HepG2 (cell line): Measurements from ENCODE around the gene CADPS. TPM values are rescaled to one million over a fixed set of nuclear protein-coding genes. Genes with fewer than 3 reads are reported as not detected.

ENCODE experiments used
- ATAC-seq: fragments of 200-7000 bp; cut with Tn5 transposase; 3 replicates; pipeline ENCODE4 v1.9.1; 2020; ENCODE audit warnings: mild to moderate bottlenecking, moderate library complexity
- BruUV-seq: library from RNA; stranded (reverse); fragments of 400-500 nt; replicated peaks from 2 replicates; lab custom pipeline; 2021; lab: Mats Ljungman, UMichigan
- CTCF ChIA-PET: fragments of 300-600 bp; formaldehyde crosslinking; extraction: SDS; loops from one replicate; lab custom pipeline; 2021; ENCODE audit warnings: low total read pairs, inconsistent platforms, low intra/inter-chr PET ratio; lab: Yijun Ruan, JAX
- POLR2A ChIA-PET: fragments of 350-600 bp; sonication (Branson Sonifier 250); formaldehyde crosslinking; loops from one replicate; lab custom pipeline; 2020; ENCODE audit warnings: antibody characterized with exemption, inconsistent platforms; lab: Yijun Ruan, JAX
- DNase-seq: peaks from one replicate; pipeline ENCODE4 v3.0.0-alpha.2; 2015; ENCODE audit warnings: low spot score
- FAIRE-seq: peaks from 3 replicates; lab custom pipeline; 2011; peaks lifted over from hg19 to GRCh38; lab: Jason Lieb, UNC
- H2AFZ ChIP-seq: one replicate; pipeline ENCODE4 v1.6.1; 2011; ENCODE audit warnings: low read length, inconsistent platforms
- H3K27ac ChIP-seq: fragments of 300-600 bp; 3 replicates; pipeline ENCODE4 v1.8.0; 2011; ENCODE audit warnings: mixed run types, mild to moderate bottlenecking, mixed read lengths, low read length, inconsistent platforms; ENCODE audit not compliant: insufficient read depth; ENCODE audit errors: extremely low read length
- H3K27me3 ChIP-seq, 2 experiments: fragments of 200-600 bp in 1 of 2; 2 replicates in 1 of 2; 3 replicates in 1 of 2; pipeline versions ENCODE4 v1.6.0 to v1.8.0; 2011; ENCODE audit warnings: low read length in 2 of 2, mild to moderate bottlenecking in 2 of 2, moderate library complexity in 2 of 2, inconsistent platforms in 1 of 2; ENCODE audit not compliant: insufficient read depth in 2 of 2, control insufficient read depth in 1 of 2
- H3K36me3 ChIP-seq, 2 experiments: fragments of 200-600 bp in 1 of 2; replicated peaks in 1 of 2; 2 replicates in 1 of 2; 3 replicates in 1 of 2; pipeline versions ENCODE4 v1.5.1 to v1.8.0; 2011; ENCODE audit warnings: low read length in 2 of 2, inconsistent platforms in 1 of 2; ENCODE audit not compliant: insufficient read depth in 2 of 2, control insufficient read depth in 1 of 2
- H3K4me1 ChIP-seq: 2 replicates; pipeline ENCODE4 v1.5.1; 2012; ENCODE audit warnings: low read length, inconsistent platforms; ENCODE audit not compliant: insufficient read depth
- H3K4me2 ChIP-seq: 2 replicates; pipeline ENCODE4 v1.6.0; 2011; ENCODE audit warnings: low read depth, low read length, inconsistent platforms
- H3K4me3 ChIP-seq, 3 experiments: fragments of 200-600 bp in 1 of 3; sonication (generic), shearing (Covaris generic) in 1 of 3; replicated peaks in 1 of 3; 2 replicates each; pipeline ENCODE4 v1.5.1; 2011 to 2016; ENCODE audit warnings: low read length in 3 of 3, inconsistent platforms in 2 of 3, low read depth in 2 of 3, mild to moderate bottlenecking in 2 of 3, control low read depth in 1 of 3, mixed read lengths in 1 of 3; ENCODE audit not compliant: insufficient read depth in 1 of 3
- H3K79me2 ChIP-seq: one replicate; pipeline ENCODE4 v1.6.1; 2011; ENCODE audit warnings: low read length, inconsistent platforms; ENCODE audit not compliant: insufficient read depth
- H3K9ac ChIP-seq: 2 replicates; pipeline ENCODE4 v1.6.0; 2011; ENCODE audit warnings: mild to moderate bottlenecking, low read depth, low read length, inconsistent platforms; ENCODE audit not compliant: insufficient read depth
- H3K9me3 ChIP-seq: 2 replicates; pipeline ENCODE4 v1.5.1; 2012; ENCODE audit warnings: mild to moderate bottlenecking, low read length
- H4K20me1 ChIP-seq: 2 replicates; pipeline ENCODE4 v1.6.0; 2011; ENCODE audit warnings: inconsistent platforms, mild to moderate bottlenecking, low read length, moderate library complexity; ENCODE audit not compliant: insufficient read depth
- ATF6 ChIP-seq: sonication (generic); formaldehyde crosslinking; conservative IDR thresholded peaks from 2 replicates; pipeline ENCODE4 v1.4.0; 2020; ENCODE audit warnings: missing genetic modification reagents
- CENPX ChIP-seq: sonication (generic); formaldehyde crosslinking; IDR thresholded peaks from 2 replicates; pipeline ENCODE4 v1.9.0; 2021; ENCODE audit warnings: mild to moderate bottlenecking, missing genetic modification reagents, moderate library complexity
- HNF4G ChIP-seq, 2 experiments: sonication (generic) in 1 of 2; formaldehyde crosslinking in 1 of 2; IDR thresholded peaks; 2 replicates each; pipeline versions ENCODE4 v1.4.0 to v1.6.1; 2011 to 2020; ENCODE audit warnings: borderline replicate concordance in 2 of 2, low read depth in 2 of 2, mild to moderate bottlenecking in 2 of 2, low read length in 1 of 2, missing genetic modification reagents in 1 of 2, moderate library complexity in 1 of 2
- KAT8 ChIP-seq: IDR thresholded peaks from 2 replicates; pipeline ENCODE4 v1.6.1; 2016; ENCODE audit warnings: missing genetic modification reagents, missing compliant biosample characterization
- KLF12 ChIP-seq: sonication (generic); formaldehyde crosslinking; IDR thresholded peaks from 2 replicates; pipeline ENCODE4 v1.4.0; 2020; ENCODE audit warnings: missing genetic modification reagents, borderline replicate concordance
- MED13 ChIP-seq: sonication (generic); formaldehyde crosslinking; IDR thresholded peaks from 2 replicates; pipeline ENCODE4 v1.5.0; 2020; ENCODE audit warnings: missing genetic modification reagents
- MZF1 ChIP-seq: sonication (generic); formaldehyde crosslinking; IDR thresholded peaks from 2 replicates; pipeline ENCODE4 v1.8.1; 2023; ENCODE audit warnings: mild to moderate bottlenecking, missing genetic modification reagents, borderline replicate concordance
- PAX8 ChIP-seq: sonication (generic); formaldehyde crosslinking; IDR thresholded peaks from 2 replicates; pipeline ENCODE4 v1.8.0; 2022; ENCODE audit warnings: mild to moderate bottlenecking, missing genetic modification reagents, borderline replicate concordance
- RARG ChIP-seq: sonication (generic); formaldehyde crosslinking; IDR thresholded peaks from 2 replicates; pipeline ENCODE4 v1.4.0; 2020; ENCODE audit warnings: low read depth, mild to moderate bottlenecking, missing genetic modification reagents
- RBFOX2 ChIP-seq: fragments of 200-400 bp; formaldehyde crosslinking; IDR thresholded peaks from 2 replicates; pipeline ENCODE4 v1.6.1; 2017; ENCODE audit warnings: low read depth, mild to moderate bottlenecking, low read length
- RBM39 ChIP-seq: fragments of 200-400 bp; formaldehyde crosslinking; IDR thresholded peaks from one replicate; pipeline ENCODE4 v1.6.1; 2018; ENCODE audit warnings: antibody characterized with exemption, mild to moderate bottlenecking, low read depth, low read length; ENCODE audit not compliant: poor library complexity, severe bottlenecking
- ZNF292 ChIP-seq: sonication (generic); formaldehyde crosslinking; IDR thresholded peaks from 2 replicates; pipeline ENCODE4 v1.8.1; 2022; ENCODE audit warnings: mild to moderate bottlenecking, low read depth, missing genetic modification reagents, borderline replicate concordance
- ZNF512B ChIP-seq: sonication (generic); formaldehyde crosslinking; IDR thresholded peaks from 2 replicates; pipeline ENCODE4 v1.5.1; 2020; ENCODE audit warnings: missing genetic modification reagents, mild to moderate bottlenecking, borderline replicate concordance
- ZNF580 ChIP-seq: IDR thresholded peaks from 2 replicates; pipeline ENCODE4 v1.6.1; 2016; ENCODE audit warnings: low read depth, borderline replicate concordance
- ZNF770 ChIP-seq: sonication (generic); formaldehyde crosslinking; IDR thresholded peaks from 2 replicates; pipeline ENCODE4 v1.5.0; 2020; ENCODE audit warnings: mild to moderate bottlenecking, missing genetic modification reagents
- ZSCAN22 ChIP-seq: sonication (generic); formaldehyde crosslinking; IDR thresholded peaks from 2 replicates; pipeline ENCODE4 v1.4.0; 2020; ENCODE audit warnings: mild to moderate bottlenecking, missing genetic modification reagents
- WGBS: methylation state at CpG from one replicate; pipeline ENCODE4 v1.1.6; 2017; ENCODE audit warnings: low lambda C conversion rate; 5-methylcytosine and 5-hydroxymethylcytosine counted together
- in situ Hi-C: cut with HindIII; loops from 2 replicates; pipeline ENCODE4 v1.10.0; 2017; ENCODE audit warnings: low pct_unique_long_range_greater_than_20kb; ENCODE audit not compliant: extremely low pct_ligation_motif_present
- intact Hi-C: fragments of 100-400 bp; cut with micrococcal nuclease; formaldehyde crosslinking; loops from one replicate; pipeline ENCODE4 v1.10.0; 2022; ENCODE audit not compliant: unreplicated experiment
- polyA plus RNA-seq, 8 experiments: library from polyadenylated mRNA; depleted of rRNA in 3 of 8; stranded (reverse) in 7 of 8; unstranded in 1 of 8; fragments of >200 nt; fragmentation: Illumina TruSeq in 4 of 8; extraction: Trizol in 4 of 8; gene quantifications; 2 replicates each; pipeline versions ENCODE4 v1.2.1 to v1.2.3, GENCODE V29; 2011 to 2016; ENCODE audit warnings: low read depth in 4 of 8, missing spikeins in 1 of 8, mixed read lengths in 1 of 8; ENCODE audit not compliant: insufficient read depth in 1 of 8
- total RNA-seq, 5 experiments: library from RNA; depleted of rRNA; stranded (reverse); fragments of >200 nt; fragmentation: Illumina TruSeq; extraction: Trizol; gene quantifications; 2 replicates each; pipeline ENCODE4 v1.2.3, GENCODE V29; 2016; ENCODE audit warnings: low read depth in 1 of 5

The CADPS gene
- total and polyA plus RNA-seq, 2 of the 13 experiments (the other 11 are each of a cell fraction or from before 2014, with no cell fraction given) = not detected

- H3K9ac ChIP-seq = no peak overlapping the region
- H4K20me1 ChIP-seq = no peaks in the 10 kb centered on the region
- ATAC-seq = no peak
- H3K27ac ChIP-seq = no peak overlapping the region
- WGBS = 32% methylated on average over 3 of the region's 3 CpGs
- H2AFZ ChIP-seq = no peak overlapping the region
- H3K36me3 ChIP-seq = no peaks in the 10 kb centered on the region
- H3K9me3 ChIP-seq = no peaks in the 10 kb centered on the region
- intact Hi-C loops (no loop called here), in situ Hi-C loops (no loop called here)
- no peaks in the 10 kb centered on the region for H3K4me1 ChIP-seq
- ChIA-PET CTCF (no interaction called here), POLR2A (no interaction called here)
- no peak overlapping the region for H3K4me2 ChIP-seq
- FAIRE-seq = no peak
- H3K79me2 ChIP-seq = no peaks in the 10 kb centered on the region
- no peak overlapping the region for H3K4me3 ChIP-seq
- DNase-seq = no peak
- no TSS peak for BruUV-seq
- H3K27me3 ChIP-seq = no peaks in the 10 kb centered on the region
- TF ChIP-seq ZNF770 (no peak), MED13 (no peak), HNF4G (IDR thresholded peaks at IDR 0.05; ENCODE audit: borderline replicate concordance, low read depth, low read length) (no peak), HNF4G (CRISPR knock-in tag; IDR thresholded peaks at IDR 0.05; ENCODE audit: borderline replicate concordance, low read depth) (no peak), CENPX (CRISPR knock-in tag) (no peak), PAX8 (CRISPR knock-in tag) (no peak), KLF12 (CRISPR knock-in tag) (no peak), ZNF580 (CRISPR knock-in tag) (no peak), MZF1 (CRISPR knock-in tag) (no peak), RARG (no peak), ZNF292 (CRISPR knock-in tag) (no peak), ZSCAN22 (CRISPR knock-in tag) (no peak), RBM39 (no peak), RBFOX2 (no peak), KAT8 (CRISPR knock-in tag) (no peak), ATF6 (CRISPR knock-in tag) (no peak), ZNF512B (CRISPR knock-in tag) (no peak)
Observed at GRCh38 chr3:62863648-62864047, 11.6 kb downstream of the CADPS start.
